ENCODE measurements around the gene DCTN4. TPM values are rescaled to one million over a fixed set of nuclear protein-coding genes. Genes with fewer than 3 reads are reported as not detected.

DCTN4 gene
- total RNA-seq, 1 experiment from 2014 or later = 48.5 TPM

- no peak overlapping the region for H2BK15ac ChIP-seq (ENCODE audit: low read depth, low read length)
- H3K56ac ChIP-seq (ENCODE audit: insufficient read length, low read depth, low read length) = no peak overlapping the region
- H4K5ac ChIP-seq (ENCODE audit: insufficient read length, low read depth, low read length) = no peak overlapping the region
- H3K4me2 ChIP-seq (ENCODE audit: insufficient read depth, insufficient read length, low read length) = no peak overlapping the region
- H3K79me2 ChIP-seq (ENCODE audit: insufficient read depth, low read length) = no peaks in the 10 kb centered on the region
- no peaks in the 10 kb centered on the region for H3K4me1 ChIP-seq (ENCODE audit: insufficient read depth, low read length)
- H3K4ac ChIP-seq (ENCODE audit: low read depth, low read length) = no peak overlapping the region
- Mint-ChIP-seq H3K36me3 (ENCODE audit: insufficient read depth in 1 of 3, low read depth in 3 of 3) (peaks cover 0 to 5% (median 2%) of the 10 kb centered on the region in 3 experiments; a peak in 3 of 7 replicates), H3K27me3 (ENCODE audit: low read depth) (peaks cover 7% of the 10 kb centered on the region), H3K4me3 (no peak overlapping the region), H3K4me1 (peaks cover 8 to 12% of the 10 kb centered on the region in 2 experiments), H3K27ac (no peak overlapping the region), H3K9me3 (peaks cover 3 to 4% of the 10 kb centered on the region in 2 experiments; a peak in 2 of 5 replicates)
- H3K23me2 ChIP-seq (ENCODE audit: insufficient read length, low read depth, low read length, poor library complexity, severe bottlenecking) = peaks cover 4% of the 10 kb centered on the region
- no peak overlapping the region for H2AK5ac ChIP-seq (ENCODE audit: insufficient read length, low read length)
- no peak overlapping the region for H2AFZ ChIP-seq (ENCODE audit: low read length)
- no peak overlapping the region for H2BK120ac ChIP-seq (ENCODE audit: low read depth, low read length, poor library complexity, severe bottlenecking)
- no peak overlapping the region for H2BK20ac ChIP-seq (ENCODE audit: low read depth, low read length, poor library complexity, severe bottlenecking)
- DNase-seq = no peak
- H3K27ac ChIP-seq (ENCODE audit: insufficient read length, low read depth, low read length) = no peak overlapping the region
- H3K18ac ChIP-seq (ENCODE audit: insufficient read length, low read depth, low read length) = no peak overlapping the region
- no peaks in the 10 kb centered on the region for H4K20me1 ChIP-seq (ENCODE audit: control insufficient read depth, insufficient read depth, insufficient read length)
- no CpG with 5 or more reads among the region's 6 CpGs for WGBS (ENCODE audit: extremely low coverage, insufficient read length, low lambda C conversion rate)
- no peak overlapping the region for H4K8ac ChIP-seq (replicated peaks; ENCODE audit: insufficient read length, low read depth, low read length)
- no peaks in the 10 kb centered on the region for H3K79me1 ChIP-seq (ENCODE audit: insufficient read depth, low read depth, low read length, poor library complexity, severe bottlenecking)
- no peak overlapping the region for H2BK5ac ChIP-seq (ENCODE audit: insufficient read length, low read length)
- H3K9me3 ChIP-seq (ENCODE audit: control insufficient read depth, low read depth, low read length) = no peaks in the 10 kb centered on the region
- no peak overlapping the region for H3T11ph ChIP-seq (ENCODE audit: low read length)
- no peak for TF ChIP-seq CTCF (conservative IDR thresholded peaks at IDR 0.05)
- no peak overlapping the region for H3K9ac ChIP-seq (ENCODE audit: extremely low read depth, insufficient read length, low read length)
- H3K23ac ChIP-seq (ENCODE audit: insufficient read length, low read depth, low read length) = no peak overlapping the region
- no peak overlapping the region for H3K14ac ChIP-seq (ENCODE audit: insufficient read depth, low read length)
- no peaks in the 10 kb centered on the region for H3K27me3 ChIP-seq (ENCODE audit: insufficient read depth, low read length)
- no peak overlapping the region for H2BK12ac ChIP-seq (ENCODE audit: insufficient read length, low read depth, low read length)
- H4K91ac ChIP-seq (ENCODE audit: insufficient read length, low read depth, low read length) = no peak overlapping the region
Observed at GRCh38 chr5:150804388-150804787, 45.6 kb upstream of the DCTN4 start.

Data from H9 (cell line).